OCI-LY7 (cell line): ENCODE measurements around the gene FAM177A1. TPM values are rescaled to one million over a fixed set of nuclear protein-coding genes. Genes with fewer than 3 reads are reported as not detected.

Experiments used
- BruUV-seq: library from RNA; stranded (reverse); fragments of 400-500 nt; replicated peaks from 2 replicates; lab custom pipeline; 2021; lab: Mats Ljungman, UMichigan
- CTCF ChIA-PET: fragments of 300-600 bp; sonication (Branson Sonifier 250); formaldehyde crosslinking; loops from one replicate; lab custom pipeline; 2022; ENCODE audit warnings: antibody characterized with exemption; ENCODE audit not compliant: unreplicated experiment; lab: Charles Lee
- POLR2A ChIA-PET: fragments of 300-600 bp; sonication (Branson Sonifier 250); formaldehyde crosslinking; loops from one replicate; lab custom pipeline; 2022; ENCODE audit warnings: antibody characterized with exemption; lab: Charles Lee
- DNase-seq: peaks from one replicate; pipeline ENCODE4 v3.0.0-alpha.2; 2015; ENCODE audit warnings: low spot score
- H2AFZ ChIP-seq: fragments of 200-600 bp; sonication (generic), shearing (Covaris generic); 2 replicates; pipeline ENCODE4 v1.6.1; 2014; ENCODE audit warnings: mild to moderate bottlenecking, antibody characterized with exemption, low read length, moderate library complexity
- H3K27ac ChIP-seq: fragments of 200-600 bp; sonication (generic); 2 replicates; pipeline ENCODE4 v1.5.1; 2014; ENCODE audit warnings: mixed run types, low read depth, mild to moderate bottlenecking, moderate library complexity, low read length, inconsistent platforms; ENCODE audit not compliant: poor library complexity, severe bottlenecking
- H3K36me3 ChIP-seq: fragments of 200-600 bp; sonication (generic); 2 replicates; pipeline ENCODE4 v1.6.1; 2014; ENCODE audit warnings: mild to moderate bottlenecking, antibody characterized with exemption, low read length, moderate library complexity, mixed read lengths; ENCODE audit not compliant: insufficient read depth
- H3K4me1 ChIP-seq: fragments of 200-600 bp; sonication (generic); 2 replicates; pipeline ENCODE4 v1.5.1; 2014; ENCODE audit warnings: mild to moderate bottlenecking, low read length; ENCODE audit not compliant: insufficient read depth, poor library complexity, severe bottlenecking
- H3K4me2 ChIP-seq: fragments of 200-600 bp; sonication (generic); 2 replicates; pipeline ENCODE4 v1.6.1; 2014; ENCODE audit warnings: mild to moderate bottlenecking, low read length
- H3K4me3 ChIP-seq: fragments of 200-600 bp; sonication (generic); 2 replicates; pipeline ENCODE4 v1.5.1; 2014; ENCODE audit warnings: mild to moderate bottlenecking, low read depth, low read length; ENCODE audit not compliant: poor library complexity, severe bottlenecking
- H3K79me2 ChIP-seq: fragments of 200-600 bp; sonication (generic); 2 replicates; pipeline ENCODE4 v1.6.1; 2016; ENCODE audit warnings: low read depth, mild to moderate bottlenecking, low read length, moderate library complexity, mixed read lengths; ENCODE audit not compliant: insufficient read depth
- H3K9me2 ChIP-seq: fragments of 200-600 bp; sonication (generic); 2 replicates; pipeline ENCODE4 v1.6.1; 2016; ENCODE audit warnings: mild to moderate bottlenecking, low read length, mixed read lengths; ENCODE audit not compliant: insufficient read depth
- H3K9me3 ChIP-seq: fragments of 200-600 bp; sonication (generic); 2 replicates; pipeline ENCODE4 v1.6.1; 2014; ENCODE audit warnings: mild to moderate bottlenecking, mixed run types, low read length, mixed read lengths
- H4K20me1 ChIP-seq: fragments of 200-600 bp; sonication (generic); 2 replicates; pipeline ENCODE4 v1.6.1; 2014; ENCODE audit warnings: mild to moderate bottlenecking, antibody characterized with exemption, low read length, moderate library complexity, mixed read lengths; ENCODE audit not compliant: insufficient read depth
- EZH2phosphoT487 ChIP-seq: fragments of 200-600 bp; sonication (generic); IDR thresholded peaks from 2 replicates; pipeline ENCODE4 v1.6.1; 2018; ENCODE audit warnings: low read depth, borderline replicate concordance, mild to moderate bottlenecking, mixed run types, antibody characterized with exemption, low read length, moderate library complexity, mixed read lengths
- intact Hi-C: fragments of 100-400 bp; cut with micrococcal nuclease; formaldehyde crosslinking; loops from one replicate; pipeline ENCODE4 v1.10.0; 2022; ENCODE audit not compliant: unreplicated experiment
- total RNA-seq, 2 experiments: library from RNA; depleted of rRNA in 1 of 2; stranded (reverse); fragments of >200 nt in 1 of 2; shearing (Covaris generic) in 1 of 2; gene quantifications; 2 replicates each; pipeline ENCODE4 v1.2.3, GENCODE V29; 2014 to 2022
- TF ChIP-seq, protein P1 (sequence below): fragments of 200-600 bp; sonication (generic); conservative IDR thresholded peaks from 2 replicates; pipeline ENCODE4 v1.5.1; 2014; ENCODE audit warnings: mild to moderate bottlenecking, antibody characterized with exemption, low read length, moderate library complexity, mixed read lengths

The FAM177A1 gene
- total RNA-seq, 2 experiments from 2014 or later = 17.3 to 31.8 TPM

- no peak overlapping the region for H2AFZ ChIP-seq
- no peaks in the 10 kb centered on the region for H3K4me1 ChIP-seq
- TF ChIP-seq, protein P1, sequence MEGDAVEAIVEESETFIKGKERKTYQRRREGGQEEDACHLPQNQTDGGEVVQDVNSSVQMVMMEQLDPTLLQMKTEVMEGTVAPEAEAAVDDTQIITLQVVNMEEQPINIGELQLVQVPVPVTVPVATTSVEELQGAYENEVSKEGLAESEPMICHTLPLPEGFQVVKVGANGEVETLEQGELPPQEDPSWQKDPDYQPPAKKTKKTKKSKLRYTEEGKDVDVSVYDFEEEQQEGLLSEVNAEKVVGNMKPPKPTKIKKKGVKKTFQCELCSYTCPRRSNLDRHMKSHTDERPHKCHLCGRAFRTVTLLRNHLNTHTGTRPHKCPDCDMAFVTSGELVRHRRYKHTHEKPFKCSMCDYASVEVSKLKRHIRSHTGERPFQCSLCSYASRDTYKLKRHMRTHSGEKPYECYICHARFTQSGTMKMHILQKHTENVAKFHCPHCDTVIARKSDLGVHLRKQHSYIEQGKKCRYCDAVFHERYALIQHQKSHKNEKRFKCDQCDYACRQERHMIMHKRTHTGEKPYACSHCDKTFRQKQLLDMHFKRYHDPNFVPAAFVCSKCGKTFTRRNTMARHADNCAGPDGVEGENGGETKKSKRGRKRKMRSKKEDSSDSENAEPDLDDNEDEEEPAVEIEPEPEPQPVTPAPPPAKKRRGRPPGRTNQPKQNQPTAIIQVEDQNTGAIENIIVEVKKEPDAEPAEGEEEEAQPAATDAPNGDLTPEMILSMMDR = no peak
- no peak for TF ChIP-seq EZH2phosphoT487
- H3K9me3 ChIP-seq = no peaks in the 10 kb centered on the region
- H3K79me2 ChIP-seq = no peaks in the 10 kb centered on the region
- H3K4me2 ChIP-seq = no peak overlapping the region
- peaks cover 13% of the 10 kb centered on the region; the same call in 1 of the 2 replicates for H3K36me3 ChIP-seq
- no peak overlapping the region for H3K4me3 ChIP-seq
- POLR2A ChIA-PET = interaction anchor here (0.6 to 1.1 kb wide), 3 partner anchors 45 to 1241 kb away, joined by 3 read pairs; no protein-coding TSS in a partner anchor
- DNase-seq = no peak
- no peaks in the 10 kb centered on the region for H3K9me2 ChIP-seq
- H3K27ac ChIP-seq = no peak overlapping the region
- BruUV-seq = no TSS peak
- intact Hi-C loops = no loop called here
- no peaks in the 10 kb centered on the region for H4K20me1 ChIP-seq
- CTCF ChIA-PET = no interaction called here
Measured at GRCh38 chr14:35068238-35069012, 22.4 kb downstream of the FAM177A1 start.

GRCh38 chr14:35072226-35072625 is 26.2 kb downstream of the FAM177A1 start:
- no peaks in the 10 kb centered on the region for H3K9me2 ChIP-seq
- no peak for TF ChIP-seq EZH2phosphoT487
- TF ChIP-seq, protein P1 = no peak
- no peaks in the 10 kb centered on the region for H3K4me1 ChIP-seq
- ChIA-PET POLR2A (no interaction called here), CTCF (no interaction called here)
- H3K27ac ChIP-seq = no peak overlapping the region
- no peak for DNase-seq
- no TSS peak for BruUV-seq
- H3K36me3 ChIP-seq = peaks cover 13% of the 10 kb centered on the region; the same call in 1 of the 2 replicates
- H3K9me3 ChIP-seq = no peaks in the 10 kb centered on the region
- H2AFZ ChIP-seq = no peak overlapping the region
- intact Hi-C loops = no loop called here
- no peak overlapping the region for H3K4me3 ChIP-seq
- H3K79me2 ChIP-seq = no peaks in the 10 kb centered on the region
- no peaks in the 10 kb centered on the region for H4K20me1 ChIP-seq
- H3K4me2 ChIP-seq = no peak overlapping the region

DNA sequence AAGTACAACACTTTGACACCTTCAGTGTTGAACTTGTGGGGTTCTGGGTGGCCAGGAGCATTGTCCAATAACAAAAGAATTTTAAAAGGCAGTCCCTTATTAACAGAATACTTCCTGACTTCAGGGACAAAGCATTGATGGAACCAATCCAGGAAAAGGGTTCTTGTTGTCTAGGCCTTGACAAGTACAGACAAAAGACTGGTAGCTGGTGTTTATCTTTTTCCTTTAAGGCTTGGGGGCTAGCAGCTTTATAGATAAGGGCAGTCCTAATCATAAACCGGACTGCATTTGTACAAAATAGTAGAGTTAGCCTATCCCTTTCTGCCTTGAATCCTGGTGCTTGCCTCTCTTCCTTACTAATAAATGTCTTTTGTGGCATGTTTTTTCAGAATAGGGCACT is 27.4 kb downstream of the FAM177A1 start:
- BruUV-seq = no TSS peak
- H4K20me1 ChIP-seq = no peaks in the 10 kb centered on the region
- H3K27ac ChIP-seq = no peak overlapping the region
- no peaks in the 10 kb centered on the region for H3K9me3 ChIP-seq
- H3K4me3 ChIP-seq = no peak overlapping the region
- H3K4me2 ChIP-seq = no peak overlapping the region
- no peaks in the 10 kb centered on the region for H3K9me2 ChIP-seq
- H2AFZ ChIP-seq = no peak overlapping the region
- TF ChIP-seq EZH2phosphoT487 = no peak
- TF ChIP-seq, protein P1 = no peak
- no peaks in the 10 kb centered on the region for H3K79me2 ChIP-seq
- peaks cover 6% of the 10 kb centered on the region; the same call in 1 of the 2 replicates for H3K36me3 ChIP-seq
- ChIA-PET CTCF (no interaction called here), POLR2A (interaction anchor here (0.8 to 1.2 kb wide), 2 partner anchors 32 to 474 kb away, joined by 3 to 4 read pairs; no protein-coding TSS in a partner anchor)
- intact Hi-C loops = no loop called here
- no peak for DNase-seq
- H3K4me1 ChIP-seq = no peaks in the 10 kb centered on the region
